Thyroid gland (tissue), 4 donors: ENCODE data around the gene WNT5B. TPM values are rescaled to one million over a fixed set of nuclear protein-coding genes. Genes with fewer than 3 reads are reported as not detected.

ENCODE experiments used
- DNase-seq, 2 donors: peaks; one replicate each; pipeline ENCODE4 v3.0.0-alpha.2; 2019
- H3K27ac ChIP-seq, 3 donors: fragments of 200-600 bp; sonication (generic); 1 replicate in 2 of 3; 2 replicates in 1 of 3; pipeline ENCODE4 v1.5.1; 2016 to 2019; ENCODE audit warnings: mild to moderate bottlenecking in 1 of 3, moderate library complexity in 1 of 3
- H3K27me3 ChIP-seq: fragments of 200-600 bp; sonication (generic); one replicate; pipeline ENCODE4 v1.5.1; 2019
- H3K36me3 ChIP-seq, 2 donors: fragments of 200-600 bp; sonication (generic); one replicate each; pipeline ENCODE4 v1.5.1; 2016 to 2019
- H3K4me1 ChIP-seq, 2 donors: fragments of 200-600 bp; sonication (generic); one replicate each; pipeline ENCODE4 v1.5.1; 2017 to 2019
- H3K4me3 ChIP-seq, 3 donors: fragments of 200-600 bp; sonication (generic); replicated peaks in 1 of 3; 1 replicate in 2 of 3; 2 replicates in 1 of 3; pipeline ENCODE4 v1.5.1; 2016; ENCODE audit warnings: mild to moderate bottlenecking in 1 of 3
- H3K9me3 ChIP-seq: fragments of 200-600 bp; sonication (generic); one replicate; pipeline ENCODE4 v1.5.1; 2017
- CTCF ChIP-seq, 6 experiments: fragments of 200-600 bp in 3 of 6; fragments of 450-650 bp in 3 of 6; sonication (generic) in 3 of 6; IDR thresholded peaks; one replicate each; pipeline ENCODE4 v1.5.1; 2016 to 2019; ENCODE audit warnings: antibody characterized with exemption in 6 of 6, mild to moderate bottlenecking in 2 of 6, inconsistent platforms in 1 of 6, moderate library complexity in 1 of 6
- POLR2A ChIP-seq, 2 donors: fragments of 450-650 bp; IDR thresholded peaks; one replicate each; pipeline ENCODE4 v1.6.1; 2017; ENCODE audit warnings: antibody characterized with exemption in 2 of 2, mild to moderate bottlenecking in 2 of 2, moderate library complexity in 1 of 2
- WGBS, 2 donors: methylation state at CpG; one replicate each; pipeline ENCODE4 v1.1.5; 2017; 5-methylcytosine and 5-hydroxymethylcytosine counted together
- intact Hi-C: fragments of 100-400 bp; cut with DNase I; formaldehyde crosslinking; loops from one replicate; pipeline ENCODE4 v1.15.1; 2023
- total RNA-seq, 4 donors: library from RNA; depleted of rRNA; stranded (reverse); fragments of >200 nt; gene quantifications; one replicate each; pipeline ENCODE4 v1.2.3, GENCODE V29; 2016

WNT5B gene
- total RNA-seq, 4 donors from 2014 or later: 0.78 to 4.3 (median 0.95) TPM

- peaks cover 0 to 3% of the 10 kb centered on the region in 2 donors for H3K4me1 ChIP-seq
- no peak overlapping the region for H3K4me3 ChIP-seq
- no peaks in the 10 kb centered on the region for H3K9me3 ChIP-seq
- H3K27me3 ChIP-seq: no peaks in the 10 kb centered on the region
- intact Hi-C loops: no loop called here
- WGBS, 2 donors: 86 to 88% methylated on average over 6 of the region's 6 CpGs
- no peaks in the 10 kb centered on the region for H3K36me3 ChIP-seq
- no peak for DNase-seq
- TF ChIP-seq POLR2A (IDR thresholded peaks at IDR 0.05) (no peak), CTCF (IDR thresholded peaks at IDR 0.05) (no peak)
- H3K27ac ChIP-seq: no peak overlapping the region
Observed at GRCh38 chr12:1655225-1655788, 26.3 kb downstream of the WNT5B start.

GRCh38 chr12:1656902-1657301 is 27.9 kb downstream of the WNT5B start:
- DNase-seq: no peak
- intact Hi-C loops: no loop called here
- H3K4me3 ChIP-seq: no peak overlapping the region
- no peaks in the 10 kb centered on the region for H3K27me3 ChIP-seq
- no peaks in the 10 kb centered on the region for H3K9me3 ChIP-seq
- no peak overlapping the region for H3K27ac ChIP-seq
- TF ChIP-seq CTCF (IDR thresholded peaks at IDR 0.05) (no peak), POLR2A (IDR thresholded peaks at IDR 0.05) (no peak)
- no peaks in the 10 kb centered on the region for H3K36me3 ChIP-seq
- H3K4me1 ChIP-seq: peaks cover 0 to 6% of the 10 kb centered on the region in 2 donors
- WGBS, 2 donors: 94 to 95% methylated on average over 12 of the region's 12 CpGs

GRCh38 chr12:1657688-1658087 is 28.7 kb downstream of the WNT5B start:
- intact Hi-C loops: no loop called here

GRCh38 chr12:1660304-1661187 is 31.5 kb downstream of the WNT5B start:
- peaks cover 0 to 6% of the 10 kb centered on the region in 2 donors for H3K4me1 ChIP-seq
- intact Hi-C loops: no loop called here
- no peaks in the 10 kb centered on the region for H3K27me3 ChIP-seq
- no peak overlapping the region for H3K4me3 ChIP-seq
- peak overlapping the region; percentile 76 to 90 (median 82) for H3K27ac ChIP-seq
- WGBS, 2 donors: 62 to 64% methylated on average over 18 to 20 of the region's 20 CpGs
- no peaks in the 10 kb centered on the region for H3K9me3 ChIP-seq
- peak; percentile 66 to 76 for DNase-seq
- no peak for TF ChIP-seq POLR2A (IDR thresholded peaks at IDR 0.05)
- no peak for TF ChIP-seq CTCF (IDR thresholded peaks at IDR 0.05)
- H3K36me3 ChIP-seq: no peaks in the 10 kb centered on the region

More at GRCh38 chr12:1657688-1658087, 28.7 kb downstream of the WNT5B start:
- no peak for DNase-seq
- Histone ChIP-seq H3K4me3 (no peak overlapping the region), H3K9me3 (no peaks in the 10 kb centered on the region), H3K36me3 (no peaks in the 10 kb centered on the region), H3K27me3 (no peaks in the 10 kb centered on the region), H3K27ac (peak overlapping the region in 1 of 3 donors; percentile 90), H3K4me1 (peaks cover 0 to 6% of the 10 kb centered on the region in 2 donors)
- WGBS, 2 donors: 85 to 94% methylated on average over 1 of the region's 1 CpG
- TF ChIP-seq POLR2A (IDR thresholded peaks at IDR 0.05) (no peak), CTCF (IDR thresholded peaks at IDR 0.05) (no peak)
